Ureter (tissue), 1 donor: ENCODE measurements around the gene A4GALT. TPM values are rescaled to one million over a fixed set of nuclear protein-coding genes. Genes with fewer than 3 reads are reported as not detected.
A peak's percentile ranks its signal among the peaks of the same experiment; 100 is the strongest.
"Not testable (repeated sequence)": the region's sequence is repeated elsewhere in the genome, so short reads cannot be mapped to it uniquely, and the experiment has no call there.

ENCODE experiments used
- DNase-seq: peaks from one replicate; pipeline ENCODE4 v3.0.0-alpha.2; 2020; ENCODE audit warnings: low spot score
- total RNA-seq: library from RNA; stranded (reverse); gene quantifications from one replicate; pipeline ENCODE4 v1.2.4, GENCODE V29; 2023
- donor health status: DM: yes; HTN: yes; CAD: no.

Gene A4GALT
- total RNA-seq, 1 donor from 2014 or later = 57.9 TPM

GRCh38 chr22:42682113-42682851 is 38.4 kb downstream of the A4GALT start:
- no peak for DNase-seq

DNA sequence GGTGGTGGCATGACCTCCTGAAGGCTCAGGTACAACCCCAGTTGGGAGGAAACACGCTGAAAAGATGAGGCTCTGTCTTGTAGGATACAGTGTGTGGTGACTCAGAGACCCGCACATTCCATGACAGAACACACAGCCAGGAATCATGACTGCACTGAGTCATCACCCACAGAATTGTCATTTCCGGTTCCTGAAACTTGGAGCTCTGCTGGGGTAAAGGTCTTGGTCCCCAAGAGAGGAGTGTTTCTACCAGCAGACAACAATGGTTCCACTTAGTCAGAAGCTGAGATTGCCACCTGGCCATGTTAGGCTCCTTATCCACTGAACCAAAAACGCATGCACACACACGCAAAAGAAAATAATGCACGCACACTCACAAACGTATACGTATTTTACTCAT is 40.0 kb downstream of the A4GALT start:
- DNase-seq = no peak

DNA sequence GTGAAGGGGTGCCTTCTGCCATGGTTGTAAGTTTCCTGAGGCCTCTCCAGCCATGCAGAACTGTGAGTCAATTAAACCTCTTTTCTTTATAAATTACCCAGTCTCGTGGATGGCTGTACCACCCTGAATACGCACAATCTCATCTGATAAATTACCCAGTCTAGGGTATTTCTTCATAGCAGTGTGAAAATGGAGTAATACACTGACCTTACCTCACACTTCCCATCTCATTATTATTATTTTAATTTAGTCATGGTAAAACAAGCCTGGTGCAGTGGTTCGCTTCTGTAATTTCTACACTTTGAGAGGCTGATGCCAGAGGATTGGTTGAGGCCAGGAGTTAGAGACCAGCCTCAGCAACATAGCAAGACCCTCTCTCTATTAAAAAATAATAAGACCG is 41.0 kb downstream of the A4GALT start:
- no peak for DNase-seq

GRCh38 chr22:42678894-42679293 is 41.8 kb downstream of the A4GALT start:
- no peak for DNase-seq

GRCh38 chr22:42677936-42678335 is 42.7 kb downstream of the A4GALT start:
- DNase-seq = not testable (repeated sequence)

- DNase-seq = no peak
Measured at GRCh38 chr22:42676059-42676607, 44.5 kb downstream of the A4GALT start.

GRCh38 chr22:42673898-42674401 is 46.7 kb downstream of the A4GALT start:
- DNase-seq = no peak

DNA sequence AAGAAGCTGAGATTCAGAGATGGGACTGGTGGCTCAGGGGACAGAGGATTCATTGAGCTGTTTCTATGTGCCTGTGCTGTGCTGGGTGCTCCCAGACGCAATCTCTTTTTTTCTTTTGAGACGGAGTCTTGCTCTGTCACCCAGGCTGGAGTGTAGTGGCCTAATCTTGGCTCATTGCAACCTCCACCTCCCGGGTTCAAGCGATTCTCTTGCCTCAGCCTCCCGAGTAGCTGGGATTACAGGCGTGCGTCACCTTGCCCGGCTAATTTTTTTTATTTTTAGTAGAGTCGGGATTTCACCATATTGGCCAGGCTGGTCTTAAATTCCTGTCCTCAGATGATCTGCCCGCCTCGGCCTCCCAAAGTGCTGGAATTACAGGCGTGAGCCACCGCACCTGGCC is 47.6 kb downstream of the A4GALT start:
- not testable (repeated sequence) for DNase-seq

- DNase-seq = peak; percentile 61
Measured at GRCh38 chr22:42670921-42671709, 49.6 kb downstream of the A4GALT start.

DNA sequence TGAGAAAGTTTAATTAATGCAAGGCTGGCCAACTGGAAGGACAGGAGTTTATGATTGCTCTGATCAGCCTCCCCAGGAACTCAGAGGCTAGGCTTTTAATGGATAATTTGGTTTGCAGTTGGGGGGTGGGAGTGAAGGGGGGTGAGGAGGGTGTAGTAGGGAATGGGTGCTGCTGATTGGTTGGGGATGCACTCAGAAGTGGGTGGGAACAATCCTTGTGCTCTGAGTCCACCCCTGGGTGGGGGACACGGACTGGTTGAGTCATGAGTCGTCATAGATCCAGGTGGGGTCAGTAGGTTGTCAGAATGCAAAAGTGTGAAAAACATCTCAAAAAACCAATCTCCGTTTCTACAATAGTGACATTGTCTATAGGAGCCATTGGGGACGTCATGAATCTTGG is 50.6 kb downstream of the A4GALT start:
- no peak for DNase-seq

DNA sequence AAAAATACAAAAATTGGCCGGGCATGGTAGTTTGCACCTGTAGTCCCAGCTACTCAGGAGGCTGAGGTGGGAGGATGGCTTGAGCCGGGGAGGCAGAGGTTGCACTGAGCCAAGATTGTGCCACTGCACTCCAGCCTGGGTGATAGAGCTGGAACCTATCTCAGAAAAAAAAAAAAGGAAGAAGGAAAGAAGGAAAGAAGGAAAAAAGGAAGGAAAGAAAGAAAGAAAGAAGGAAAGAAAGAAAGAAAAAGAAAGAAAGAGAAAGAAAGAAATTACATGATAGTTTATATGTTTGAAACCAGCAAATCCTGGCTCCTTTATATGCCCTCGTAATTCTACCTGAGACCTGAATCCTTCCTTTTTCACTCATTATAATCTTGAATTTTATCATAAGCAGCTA is 54.3 kb downstream of the A4GALT start:
- DNase-seq = not testable (repeated sequence)

DNA sequence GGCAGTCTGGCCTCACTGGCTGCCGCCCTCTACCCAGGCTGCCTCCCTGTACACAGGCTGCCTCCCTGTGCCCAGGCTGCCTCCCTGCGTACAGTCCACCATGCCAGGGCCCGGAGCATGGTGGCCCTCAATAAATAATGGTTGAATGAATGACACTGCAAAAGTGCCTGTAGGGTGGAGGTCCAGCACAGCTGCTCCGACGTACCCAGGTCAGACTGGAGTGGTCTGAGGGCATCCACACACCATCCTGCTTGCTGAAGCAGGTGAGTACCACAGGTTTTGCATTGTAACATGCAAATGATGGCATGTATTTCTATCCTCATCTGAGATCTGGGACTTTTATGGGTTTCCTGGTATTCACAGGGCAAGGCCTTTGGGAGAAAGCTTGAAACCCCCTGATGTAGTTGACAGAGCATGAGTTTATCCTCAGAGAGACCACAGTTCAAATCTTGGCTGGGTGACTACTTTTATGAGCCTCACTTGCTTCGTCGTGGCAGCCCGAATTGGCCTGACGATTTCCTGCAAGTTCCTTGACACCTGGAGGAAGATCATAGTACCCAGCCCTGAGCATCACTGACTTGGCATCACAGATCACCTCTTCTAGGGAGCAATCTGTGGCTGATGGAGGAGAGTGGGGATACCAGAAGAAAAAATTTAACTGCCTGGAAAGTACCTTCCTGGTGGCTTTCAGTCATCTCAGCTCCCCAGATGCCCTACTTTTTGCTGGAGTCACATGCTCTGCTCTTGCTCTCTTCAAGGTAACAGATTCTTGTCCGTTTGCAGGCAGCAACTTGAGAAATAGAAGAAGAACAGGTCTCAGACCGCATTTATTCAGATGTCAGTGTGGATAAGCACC is 55.5 kb downstream of the A4GALT start:
- peak; percentile 66 for DNase-seq

DNA sequence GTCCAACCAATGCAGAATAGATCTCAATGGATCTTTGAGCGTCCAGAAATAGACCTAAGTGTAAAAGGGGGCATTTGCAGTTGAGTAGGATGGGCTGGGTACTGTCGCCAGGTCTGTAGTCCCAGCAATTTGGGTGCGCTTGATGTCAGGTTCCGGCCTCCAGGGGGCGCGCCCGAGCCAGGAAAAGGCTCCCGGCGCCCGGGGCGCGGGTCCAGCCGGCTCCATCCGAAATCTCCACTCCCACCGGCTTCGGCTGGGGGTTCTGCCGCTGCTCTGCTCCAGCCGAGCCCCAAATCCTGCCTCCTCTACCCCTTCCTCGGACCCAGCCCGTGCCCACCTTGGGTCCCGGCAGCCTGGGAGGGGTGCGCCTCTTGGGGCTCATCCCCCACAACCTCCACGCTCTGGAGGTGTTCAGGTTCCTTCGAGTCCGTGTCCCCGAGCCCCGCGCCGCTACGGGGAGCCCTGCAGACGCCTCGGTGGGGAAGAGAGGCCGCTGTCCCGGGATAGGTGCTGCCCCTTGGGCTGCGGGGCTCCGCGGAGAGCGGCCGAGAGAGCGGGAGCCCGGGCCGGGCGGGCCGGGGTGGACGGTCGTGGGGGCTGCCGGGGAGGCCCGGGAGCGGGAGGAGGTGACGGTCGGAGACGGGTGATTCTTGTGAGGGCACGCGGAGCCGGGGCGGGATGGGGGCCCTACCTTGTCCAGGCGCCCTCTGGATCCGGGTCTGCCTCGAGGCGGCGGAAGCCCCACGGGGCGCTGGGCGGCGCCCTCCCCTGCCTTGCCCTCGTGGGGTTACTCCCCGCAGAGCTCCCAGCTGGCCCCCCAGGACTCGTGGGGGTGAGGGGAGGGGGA is 58.5 kb downstream of the A4GALT start:
- DNase-seq = peak; percentile 90

GRCh38 chr22:42656578-42656977 is 64.1 kb downstream of the A4GALT start:
- DNase-seq = no peak

DNA sequence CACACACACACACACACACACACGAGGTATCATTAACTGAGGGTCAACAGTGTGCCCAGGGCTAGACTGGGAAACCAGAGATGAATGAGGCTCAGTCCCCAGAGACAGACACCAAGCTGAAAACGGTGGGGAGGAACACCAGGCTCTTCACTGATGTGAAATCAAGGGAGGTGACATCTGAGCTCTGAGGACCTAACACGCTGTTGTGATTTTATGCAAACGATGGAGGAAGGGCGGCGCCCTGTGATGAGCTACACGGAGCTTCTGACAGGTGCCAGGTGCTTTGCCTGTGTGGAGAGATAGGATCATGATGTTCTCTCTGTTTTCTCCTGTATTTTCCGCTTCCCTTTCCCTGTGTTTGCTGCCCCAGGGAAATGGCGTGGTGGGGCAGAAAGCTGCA is 65.0 kb downstream of the A4GALT start:
- no peak for DNase-seq

DNA sequence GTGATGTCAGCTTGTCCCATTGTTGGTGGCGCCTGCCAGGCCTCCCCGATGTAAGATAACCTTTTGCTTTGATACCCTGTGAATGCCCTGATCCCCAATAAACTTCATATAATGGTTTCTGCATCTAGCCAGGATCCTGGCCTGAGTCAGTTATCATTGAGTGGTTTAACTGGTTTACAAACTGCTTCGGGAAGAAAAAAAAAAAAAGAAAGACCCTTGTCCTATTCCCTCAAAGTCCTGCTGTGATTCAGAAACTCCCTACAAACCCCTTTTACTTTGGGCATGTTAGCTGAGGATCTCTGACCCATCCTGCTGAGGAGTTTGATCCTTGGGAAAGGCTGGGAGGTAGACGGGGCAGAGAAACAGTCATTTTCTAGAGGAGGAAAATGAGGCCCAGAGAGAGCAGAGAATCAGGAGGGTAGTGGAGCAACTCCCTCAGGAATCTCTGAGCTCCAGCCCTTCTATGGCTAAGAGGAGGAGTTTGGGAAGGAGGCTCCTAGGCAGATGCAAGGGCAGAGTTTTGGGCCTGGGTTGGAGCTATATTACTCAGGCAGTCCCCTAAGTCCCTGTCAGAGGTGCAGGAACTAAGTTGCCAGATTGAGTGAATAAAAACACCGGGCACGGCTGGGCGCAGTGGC is 66.1 kb downstream of the A4GALT start:
- DNase-seq = no peak

DNA sequence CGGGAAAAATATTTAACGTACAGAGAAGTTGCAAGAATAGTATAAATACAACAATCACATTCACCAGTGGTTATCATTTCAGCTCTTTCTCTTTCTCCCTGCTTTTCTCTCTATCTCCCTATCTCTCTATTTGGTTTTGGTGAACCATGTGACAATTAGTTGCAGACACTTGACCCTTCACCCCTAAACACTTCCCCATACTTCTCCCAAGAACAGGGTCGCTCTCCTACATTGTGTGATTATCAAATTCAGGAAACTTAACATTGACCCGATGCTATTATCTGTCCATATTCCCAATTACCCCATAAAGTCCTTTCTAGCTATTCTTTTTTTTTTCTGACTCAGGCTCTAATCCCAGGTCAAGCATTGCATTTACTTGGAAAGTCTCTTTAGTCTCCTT is 66.7 kb downstream of the A4GALT start:
- DNase-seq = no peak

GRCh38 chr22:42651134-42651533 is 69.5 kb downstream of the A4GALT start:
- no peak for DNase-seq

- peak; percentile 87 for DNase-seq
Measured at GRCh38 chr22:42649246-42650099, 71.2 kb downstream of the A4GALT start, which contains the start of gene CYB5R3. CYB5R3 (minus strand) TSS chr22:42649392; CDS start chr22:42649315, 77 bp downstream.
